BLaER1 (cell line): Measurements from ENCODE around the gene JAM3.
"Not testable (repeated sequence)": the region's sequence is repeated elsewhere in the genome, so short reads cannot be mapped to it uniquely, and the experiment has no call there.

Experiments used
- H3K27ac ChIP-seq: shearing (Covaris generic); formaldehyde crosslinking; 2 replicates; pipeline ENCODE4 v1.8.1; 2022
- H3K27me3 ChIP-seq: shearing (Covaris generic); formaldehyde crosslinking; 2 replicates; pipeline ENCODE4 v1.8.1; 2022
- H3K36me3 ChIP-seq: shearing (Covaris generic); formaldehyde crosslinking; 2 replicates; pipeline ENCODE4 v1.8.1; 2022
- H3K4me1 ChIP-seq: shearing (Covaris generic); formaldehyde crosslinking; 2 replicates; pipeline ENCODE4 v1.8.1; 2022
- H3K4me2 ChIP-seq: shearing (Covaris generic); formaldehyde crosslinking; 2 replicates; pipeline ENCODE4 v1.8.1; 2022
- H3K4me3 ChIP-seq: shearing (Covaris generic); formaldehyde crosslinking; 2 replicates; pipeline ENCODE4 v1.8.1; 2022
- H3K9ac ChIP-seq: shearing (Covaris generic); formaldehyde crosslinking; 2 replicates; pipeline ENCODE4 v1.8.1; 2022
- H3K9me3 ChIP-seq: shearing (Covaris generic); formaldehyde crosslinking; 2 replicates; pipeline ENCODE4 v1.8.1; 2022
- H4K20me1 ChIP-seq: shearing (Covaris generic); formaldehyde crosslinking; 2 replicates; pipeline ENCODE4 v1.8.1; 2022
- Cebpa-rat ChIP-seq: shearing (Covaris generic); IDR thresholded peaks from 2 replicates; pipeline ENCODE4 v1.8.1; 2022

Gene JAM3

DNA sequence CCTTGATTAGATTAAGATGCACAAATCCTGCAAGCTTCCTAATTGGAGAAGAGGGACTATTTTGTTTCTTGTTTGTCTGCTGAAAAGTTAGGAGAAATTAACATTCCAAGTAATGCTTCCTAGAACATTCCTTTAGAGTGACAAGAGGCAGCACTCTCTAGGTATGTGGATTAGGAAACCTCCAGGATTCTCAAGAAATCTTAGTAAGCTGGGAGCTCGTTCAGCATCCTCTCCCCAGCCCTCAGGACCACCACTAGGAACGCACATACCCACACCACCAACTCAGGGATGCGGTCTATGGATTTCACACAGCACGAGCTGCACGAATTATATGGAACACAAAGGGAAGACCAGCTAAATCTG, 102.0 kb downstream of the JAM3 start:
- Histone ChIP-seq H3K4me3 (no peak overlapping the region), H3K9ac (no peak overlapping the region), H3K9me3 (no peaks in the 10 kb centered on the region), H3K4me1 (no peaks in the 10 kb centered on the region), H3K36me3 (peaks cover 91% of the 10 kb centered on the region), H4K20me1 (no peaks in the 10 kb centered on the region), H3K27ac (no peak overlapping the region), H3K27me3 (no peaks in the 10 kb centered on the region), H3K4me2 (no peak overlapping the region)
- TF ChIP-seq Cebpa-rat, result no peak

DNA sequence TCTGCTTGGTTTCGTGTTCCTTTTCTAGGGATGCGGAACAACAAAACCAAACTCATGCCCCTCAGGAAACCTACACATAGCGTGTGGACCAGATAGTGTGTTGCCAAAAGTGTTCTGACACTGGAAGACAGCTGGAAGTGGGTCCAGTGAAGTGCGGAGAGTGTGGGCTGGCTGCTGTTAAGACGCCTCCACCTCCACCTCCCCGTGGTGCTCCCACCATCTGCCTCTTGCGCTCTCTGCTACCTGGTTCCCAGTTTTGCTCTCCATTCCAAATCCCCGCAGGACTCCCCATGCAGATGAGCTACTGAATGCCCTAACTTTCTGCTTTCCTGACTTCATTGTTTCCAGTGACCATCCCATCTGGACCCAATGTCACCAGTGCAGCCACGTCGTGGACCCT, 103.1 kb downstream of the JAM3 start:
- Histone ChIP-seq H3K9ac (no peak overlapping the region), H3K4me3 (no peak overlapping the region), H3K4me1 (no peaks in the 10 kb centered on the region), H4K20me1 (no peaks in the 10 kb centered on the region), H3K9me3 (no peaks in the 10 kb centered on the region), H3K27ac (no peak overlapping the region), H3K36me3 (peaks cover 100% of the 10 kb centered on the region), H3K27me3 (no peaks in the 10 kb centered on the region), H3K4me2 (no peak overlapping the region)
- TF ChIP-seq Cebpa-rat, result no peak

GRCh38 chr11:134173296-134173695, 104.4 kb downstream of the JAM3 start:
- no peaks in the 10 kb centered on the region for H4K20me1 ChIP-seq
- no peaks in the 10 kb centered on the region for H3K9me3 ChIP-seq
- H3K4me2 ChIP-seq, result no peak overlapping the region
- no peaks in the 10 kb centered on the region for H3K27me3 ChIP-seq
- no peak for TF ChIP-seq Cebpa-rat
- no peak overlapping the region for H3K4me3 ChIP-seq
- no peaks in the 10 kb centered on the region for H3K4me1 ChIP-seq
- H3K27ac ChIP-seq, result no peak overlapping the region
- no peak overlapping the region for H3K9ac ChIP-seq
- peaks cover 99% of the 10 kb centered on the region for H3K36me3 ChIP-seq

GRCh38 chr11:134176284-134176683, 107.4 kb downstream of the JAM3 start:
- H3K36me3 ChIP-seq, result peaks cover 97% of the 10 kb centered on the region
- H3K9ac ChIP-seq, result no peak overlapping the region
- TF ChIP-seq Cebpa-rat, result no peak
- H3K4me3 ChIP-seq, result no peak overlapping the region
- no peaks in the 10 kb centered on the region for H4K20me1 ChIP-seq
- no peaks in the 10 kb centered on the region for H3K9me3 ChIP-seq
- H3K4me1 ChIP-seq, result no peaks in the 10 kb centered on the region
- no peak overlapping the region for H3K4me2 ChIP-seq
- no peaks in the 10 kb centered on the region for H3K27me3 ChIP-seq
- no peak overlapping the region for H3K27ac ChIP-seq

GRCh38 chr11:134178032-134178674, 109.3 kb downstream of the JAM3 start:
- H4K20me1 ChIP-seq, result no peaks in the 10 kb centered on the region
- H3K4me2 ChIP-seq, result no peak overlapping the region
- H3K4me3 ChIP-seq, result no peak overlapping the region
- no peaks in the 10 kb centered on the region for H3K9me3 ChIP-seq
- H3K27ac ChIP-seq, result no peak overlapping the region
- H3K27me3 ChIP-seq, result no peaks in the 10 kb centered on the region
- TF ChIP-seq Cebpa-rat, result no peak
- H3K4me1 ChIP-seq, result no peaks in the 10 kb centered on the region
- no peak overlapping the region for H3K9ac ChIP-seq
- peaks cover 97% of the 10 kb centered on the region for H3K36me3 ChIP-seq

GRCh38 chr11:134181707-134182106, 112.8 kb downstream of the JAM3 start:
- H4K20me1 ChIP-seq, result no peaks in the 10 kb centered on the region
- H3K36me3 ChIP-seq, result peaks cover 95% of the 10 kb centered on the region
- no peak overlapping the region for H3K4me3 ChIP-seq
- no peak for TF ChIP-seq Cebpa-rat
- H3K9ac ChIP-seq, result no peak overlapping the region
- no peak overlapping the region for H3K27ac ChIP-seq
- H3K27me3 ChIP-seq, result no peaks in the 10 kb centered on the region
- H3K4me1 ChIP-seq, result no peaks in the 10 kb centered on the region
- no peak overlapping the region for H3K4me2 ChIP-seq
- H3K9me3 ChIP-seq, result no peaks in the 10 kb centered on the region

- not testable (repeated sequence) for H3K27ac ChIP-seq, H3K9ac ChIP-seq, H4K20me1 ChIP-seq, H3K4me1 ChIP-seq, H3K27me3 ChIP-seq, H3K4me2 ChIP-seq, H3K4me3 ChIP-seq
- peaks cover 22% of the 10 kb centered on the region for H3K9me3 ChIP-seq
- H3K36me3 ChIP-seq, result peaks cover 93% of the 10 kb centered on the region
These were observed 119.2 kb downstream of the JAM3 start for GRCh38 chr11:134188092-134188491.

GRCh38 chr11:134196756-134197155, 127.9 kb downstream of the JAM3 start:
- no peak for TF ChIP-seq Cebpa-rat
- peaks cover 92% of the 10 kb centered on the region for H3K36me3 ChIP-seq
- H4K20me1 ChIP-seq, result no peaks in the 10 kb centered on the region
- no peak overlapping the region for H3K27ac ChIP-seq
- no peaks in the 10 kb centered on the region for H3K27me3 ChIP-seq
- H3K9ac ChIP-seq, result no peak overlapping the region
- H3K4me2 ChIP-seq, result no peak overlapping the region
- no peaks in the 10 kb centered on the region for H3K9me3 ChIP-seq
- H3K4me1 ChIP-seq, result no peaks in the 10 kb centered on the region
- no peak overlapping the region for H3K4me3 ChIP-seq

DNA sequence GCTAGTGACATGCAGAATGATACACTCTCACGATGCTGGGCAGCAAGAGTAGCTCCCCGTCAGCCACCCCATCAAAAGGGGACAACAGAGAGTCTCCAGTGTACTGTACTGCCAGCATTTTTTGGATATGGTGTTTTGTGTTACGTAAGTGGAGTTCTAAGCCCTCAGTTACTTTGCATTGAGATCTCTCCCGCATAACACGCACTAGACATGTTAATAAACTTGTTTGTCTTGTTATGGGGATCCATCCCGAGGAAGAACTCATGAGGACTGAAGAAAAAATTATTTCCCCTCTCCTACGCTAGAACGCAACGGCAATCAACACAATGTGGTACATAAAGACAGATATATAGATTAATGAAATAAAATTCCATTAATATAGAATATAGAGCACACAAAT, 130.7 kb downstream of the JAM3 start:
- no peaks in the 10 kb centered on the region for H3K4me1 ChIP-seq
- no peaks in the 10 kb centered on the region for H4K20me1 ChIP-seq
- no peak overlapping the region for H3K4me3 ChIP-seq
- H3K36me3 ChIP-seq, result peaks cover 95% of the 10 kb centered on the region
- no peak overlapping the region for H3K9ac ChIP-seq
- H3K27me3 ChIP-seq, result no peaks in the 10 kb centered on the region
- H3K27ac ChIP-seq, result no peak overlapping the region
- H3K4me2 ChIP-seq, result no peak overlapping the region
- H3K9me3 ChIP-seq, result no peaks in the 10 kb centered on the region
- TF ChIP-seq Cebpa-rat, result no peak

DNA sequence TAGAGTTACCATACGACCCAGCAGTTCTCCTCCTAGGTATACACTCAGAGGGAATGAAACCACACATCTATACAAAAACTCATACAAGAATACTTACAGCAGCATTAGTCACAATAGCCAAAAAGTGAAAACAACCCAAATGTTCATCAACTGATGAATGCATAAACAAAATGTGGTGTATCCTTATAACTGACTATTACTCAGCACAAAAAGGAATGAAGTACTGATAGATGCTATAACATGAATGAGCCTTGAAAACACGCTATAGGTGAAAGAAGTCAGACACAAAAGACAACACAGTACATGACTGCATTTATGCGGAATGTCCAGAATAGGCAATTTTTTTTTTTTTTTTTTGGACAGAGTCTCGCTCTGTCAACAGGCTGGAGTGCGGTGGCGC, 131.8 kb downstream of the JAM3 start:
- TF ChIP-seq Cebpa-rat, result no peak

More for the DNA sequence above, 131.8 kb downstream of the JAM3 start:
- no peak overlapping the region for H3K4me3 ChIP-seq
- no peak overlapping the region for H3K9ac ChIP-seq
- peaks cover 95% of the 10 kb centered on the region for H3K36me3 ChIP-seq
- H3K4me1 ChIP-seq, result no peaks in the 10 kb centered on the region
- no peak overlapping the region for H3K27ac ChIP-seq
- H3K4me2 ChIP-seq, result no peak overlapping the region
- no peaks in the 10 kb centered on the region for H3K9me3 ChIP-seq
- H4K20me1 ChIP-seq, result no peaks in the 10 kb centered on the region
- H3K27me3 ChIP-seq, result no peaks in the 10 kb centered on the region
